Activated CD4-positive, alpha-beta T cell treated with anti-CD3 and anti-CD28 coated beads, Interleukin-2, amount 50 U/mL, for 16 hours (primary cell): ENCODE data around the gene KCNS3.

Experiments used
- DNase-seq: peaks from one replicate; pipeline ENCODE4 v3.0.0-alpha.2; 2020

KCNS3 gene

DNA sequence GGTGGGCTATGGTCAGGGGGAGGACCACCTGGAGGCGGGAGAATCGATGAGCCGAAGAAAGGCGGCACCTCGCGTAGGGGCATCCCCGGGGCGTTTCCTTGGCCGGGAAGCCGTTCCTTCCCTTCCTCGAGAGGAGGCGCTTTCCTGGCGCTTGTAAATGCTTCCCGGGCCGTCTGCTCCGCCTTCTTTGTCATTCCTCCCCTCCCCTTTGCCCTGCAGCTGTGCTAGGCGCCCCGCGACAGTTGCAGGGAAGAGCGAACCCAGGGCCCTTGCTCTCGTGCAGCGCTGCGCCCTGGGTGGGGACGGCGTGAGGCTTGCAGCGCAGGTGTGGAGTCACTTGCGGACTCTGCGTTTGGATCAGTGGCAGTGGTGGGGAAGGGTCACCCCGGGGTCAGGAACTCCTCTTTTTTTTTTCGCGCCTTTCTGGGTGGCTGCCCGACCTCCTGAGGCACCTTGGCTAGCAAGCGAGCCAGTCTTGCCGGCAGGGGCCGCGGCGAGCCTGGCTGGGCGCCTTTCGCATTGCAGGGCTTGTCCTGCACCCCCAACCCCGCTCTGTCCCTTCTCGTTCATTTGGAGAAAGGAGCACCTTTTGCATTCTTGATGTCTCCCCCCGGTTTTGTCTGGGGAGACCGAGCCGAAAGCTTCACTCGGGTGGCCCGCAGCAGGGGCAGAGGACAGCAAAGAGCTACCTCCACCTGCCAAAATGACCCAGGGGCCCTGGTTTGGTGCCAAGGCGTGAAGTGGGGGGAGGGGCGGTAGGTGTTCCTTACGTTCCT, 858 bp downstream of the KCNS3 start:
- DNase-seq = no peak

DNA sequence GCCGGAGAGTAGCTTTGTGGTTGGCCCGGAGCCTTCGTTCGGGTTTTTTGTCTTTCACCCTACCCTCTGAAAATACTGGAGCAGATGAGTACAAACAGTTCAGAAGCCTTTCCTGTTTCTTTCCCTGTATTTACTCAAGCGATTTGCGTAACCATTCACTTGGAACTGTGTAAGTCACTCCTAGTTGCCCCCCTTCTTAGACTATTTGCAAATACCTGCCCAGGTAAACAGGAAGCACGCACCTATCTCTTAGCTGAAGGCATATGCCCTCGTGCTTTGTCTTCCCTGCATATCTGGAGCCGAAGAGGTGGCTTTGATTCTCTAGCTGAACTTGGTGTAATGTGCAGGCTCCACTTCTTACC, 1.4 kb downstream of the KCNS3 start:
- DNase-seq = no peak

DNA sequence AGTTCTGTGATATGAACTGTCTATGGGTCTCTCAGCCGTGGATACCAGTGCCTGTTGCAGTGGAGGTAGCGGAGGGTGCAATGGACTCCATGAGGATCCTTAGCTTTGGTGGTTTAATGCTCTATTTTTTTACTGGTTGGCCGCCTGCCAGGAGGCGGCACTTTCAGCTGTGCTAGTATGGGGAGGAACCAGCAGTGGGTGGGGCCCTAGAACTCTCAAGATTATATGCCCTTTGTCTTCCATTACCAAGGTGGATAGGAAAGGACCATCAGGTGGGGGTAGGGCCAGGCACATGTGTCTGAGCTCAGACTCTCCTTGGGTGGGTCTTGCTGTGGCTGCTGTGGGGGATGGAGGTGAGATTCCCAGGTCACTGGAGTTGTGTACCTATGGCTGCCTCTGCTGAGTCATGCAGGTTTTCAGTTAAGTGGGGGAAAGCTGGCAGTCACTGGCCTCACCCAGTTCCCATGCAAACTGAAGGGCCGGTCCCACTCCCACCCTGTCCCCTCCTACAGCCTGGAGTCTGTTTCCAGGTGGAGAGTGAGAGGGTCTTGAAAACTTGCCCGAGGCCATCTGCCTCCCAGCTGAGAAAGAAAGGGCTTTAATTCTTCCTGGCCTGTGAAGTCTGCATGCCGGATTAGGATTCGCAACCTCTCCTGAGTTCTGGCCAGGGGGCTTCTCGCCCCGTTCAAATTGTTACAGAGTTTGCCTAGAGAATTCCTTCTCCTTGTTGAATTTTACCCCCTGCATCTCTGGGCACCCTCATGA, 14.5 kb downstream of the KCNS3 start:
- DNase-seq = no peak

DNA sequence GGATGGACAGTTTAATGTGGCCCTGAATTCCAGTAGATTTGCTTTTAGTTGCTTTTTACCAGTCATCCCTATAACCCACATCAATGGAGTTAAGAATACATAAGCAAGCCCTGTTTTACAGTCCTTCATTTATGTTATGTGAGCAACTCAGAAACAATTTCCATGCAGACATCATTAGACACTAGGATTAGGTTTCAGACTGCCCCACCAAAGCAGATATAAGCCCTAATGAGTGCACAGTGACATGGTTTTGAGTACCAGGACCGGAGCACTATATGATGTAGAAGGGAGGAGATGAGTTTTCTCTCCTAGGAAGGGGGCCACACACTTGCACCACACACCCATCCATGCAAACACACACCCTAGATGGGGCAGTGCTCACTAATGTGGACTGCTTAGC, 15.5 kb downstream of the KCNS3 start:
- no peak for DNase-seq

DNA sequence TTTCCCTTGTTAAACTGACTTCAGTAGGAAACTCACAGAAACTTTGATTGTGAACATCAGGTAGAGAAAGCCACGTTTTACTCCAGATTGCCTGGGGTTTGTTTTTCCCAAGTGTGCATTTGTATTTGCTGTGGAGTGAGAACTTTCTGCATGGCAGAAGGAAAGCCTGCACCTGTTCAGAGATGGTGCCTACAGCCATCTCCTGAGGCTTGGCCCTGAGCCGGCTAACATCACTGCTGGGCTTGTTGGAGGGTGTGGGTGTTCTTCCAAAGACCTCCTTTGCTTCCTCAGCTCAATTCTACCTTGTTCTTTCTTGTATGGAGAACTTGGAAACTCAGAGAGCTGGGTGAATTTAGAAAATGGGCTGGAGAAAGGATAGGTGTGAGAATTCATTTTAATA, 16.1 kb downstream of the KCNS3 start:
- no peak for DNase-seq

DNA sequence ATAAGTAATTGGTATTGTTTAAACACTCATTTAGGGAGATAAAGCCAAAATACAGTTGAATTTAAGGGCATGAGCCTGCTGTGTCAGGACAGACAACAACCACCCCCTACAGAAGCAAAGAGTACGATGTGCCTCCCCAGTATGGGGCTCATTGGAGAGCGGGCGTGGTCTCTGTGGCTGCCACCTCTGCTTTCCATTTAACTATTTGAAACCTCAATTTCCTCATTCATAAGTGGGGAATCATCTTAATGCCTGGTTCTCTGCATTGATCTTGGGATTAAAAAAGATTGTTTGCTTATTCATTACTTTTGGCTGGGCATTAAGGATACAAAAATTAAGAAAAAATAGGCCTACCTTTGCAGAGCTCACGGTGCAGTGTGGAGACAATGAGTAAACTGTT, 21.4 kb downstream of the KCNS3 start:
- no peak for DNase-seq

DNA sequence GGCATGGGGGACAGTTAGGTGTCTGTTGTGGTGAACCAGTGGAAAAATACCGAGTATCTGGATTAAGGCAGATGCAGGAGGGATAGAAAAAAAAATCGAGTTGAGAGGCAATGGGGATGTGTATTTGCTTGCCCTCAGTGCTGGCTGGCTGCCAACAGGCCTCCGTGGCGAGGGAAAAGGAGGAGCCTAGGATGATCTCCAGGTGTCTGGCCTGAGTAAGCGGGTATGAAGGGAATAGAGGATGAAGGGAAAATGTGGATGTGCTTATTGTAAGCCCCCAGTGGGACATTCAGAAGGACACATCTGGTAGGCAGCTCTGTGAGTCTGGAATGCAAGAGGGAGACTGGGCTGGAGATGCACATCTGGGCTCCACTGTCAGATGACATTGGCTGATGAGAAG, 22.8 kb downstream of the KCNS3 start:
- no peak for DNase-seq

DNA sequence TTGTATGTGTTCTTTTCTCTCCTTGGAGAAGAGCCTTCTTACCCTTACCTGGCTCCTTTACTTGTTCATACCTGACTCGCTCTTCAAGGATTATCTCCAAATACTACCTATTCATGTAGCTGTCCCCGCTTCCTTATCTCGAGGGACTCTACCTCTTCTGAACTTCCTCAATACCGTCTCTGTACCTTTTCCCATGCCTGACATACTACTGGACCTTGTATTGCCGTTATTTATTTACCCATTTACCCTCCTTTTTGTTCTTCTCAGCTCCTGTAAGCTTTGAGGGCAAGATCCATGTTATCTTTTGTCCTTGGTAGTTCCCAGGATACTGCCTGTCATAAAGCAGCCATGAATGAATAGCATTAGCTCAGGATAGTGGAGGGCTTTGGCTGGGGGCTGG, 32.5 kb downstream of the KCNS3 start:
- DNase-seq = no peak

DNA sequence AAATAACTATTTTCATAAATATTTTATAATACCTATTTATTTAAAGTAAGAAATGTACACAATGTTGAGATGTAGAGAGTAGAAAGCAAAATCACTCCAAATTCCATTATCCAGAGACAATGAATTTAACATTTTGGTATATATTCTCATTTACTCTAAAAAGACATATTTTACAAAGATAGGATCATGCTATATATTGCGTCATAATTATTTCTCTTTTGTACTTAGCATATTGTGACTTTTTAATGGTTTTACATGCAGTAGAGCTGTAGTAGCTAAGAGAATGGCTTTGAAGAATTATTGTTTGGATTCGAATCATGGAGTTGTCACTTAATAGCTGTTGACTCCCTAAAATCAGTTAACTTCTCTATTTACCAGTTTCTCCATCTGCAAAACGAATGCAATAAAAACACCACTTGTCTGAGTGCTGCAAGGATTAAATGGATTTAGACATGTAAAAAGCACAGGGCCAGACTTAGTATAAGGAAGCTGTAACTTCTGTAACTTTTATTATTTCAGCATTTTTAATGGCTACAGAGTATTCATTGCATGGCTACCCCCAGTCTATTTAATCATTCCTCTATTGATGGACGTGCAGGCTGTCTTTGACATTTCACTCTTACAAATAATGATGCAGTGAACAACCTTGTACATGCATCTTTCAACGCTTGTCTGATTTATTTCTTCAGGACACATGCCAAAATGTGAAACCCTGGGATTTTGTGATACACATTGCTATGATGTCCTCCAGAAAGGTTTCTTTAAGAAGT, 33.2 kb downstream of the KCNS3 start:
- DNase-seq = no peak

DNA sequence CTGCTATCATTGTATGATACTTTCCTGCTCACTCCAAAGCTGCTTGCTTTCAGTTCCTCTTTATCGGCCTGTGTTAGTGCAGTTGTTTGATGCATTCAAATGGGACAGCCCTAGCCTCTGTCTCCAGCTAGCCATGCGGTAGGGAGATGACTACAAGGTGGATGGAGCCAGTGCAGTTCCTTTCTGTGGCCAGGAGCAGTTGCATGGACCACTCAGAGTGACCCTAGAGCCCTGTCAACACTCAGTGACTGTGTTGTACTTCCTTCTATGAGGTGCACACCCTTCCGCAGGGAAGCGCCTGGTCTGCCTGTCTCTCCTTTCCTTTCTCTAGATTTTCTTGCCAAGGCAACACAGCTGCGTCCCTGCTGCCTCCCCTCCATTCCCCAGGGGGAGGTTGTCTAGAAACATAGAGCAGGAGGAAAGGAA, 33.8 kb downstream of the KCNS3 start:
- no peak for DNase-seq

DNA sequence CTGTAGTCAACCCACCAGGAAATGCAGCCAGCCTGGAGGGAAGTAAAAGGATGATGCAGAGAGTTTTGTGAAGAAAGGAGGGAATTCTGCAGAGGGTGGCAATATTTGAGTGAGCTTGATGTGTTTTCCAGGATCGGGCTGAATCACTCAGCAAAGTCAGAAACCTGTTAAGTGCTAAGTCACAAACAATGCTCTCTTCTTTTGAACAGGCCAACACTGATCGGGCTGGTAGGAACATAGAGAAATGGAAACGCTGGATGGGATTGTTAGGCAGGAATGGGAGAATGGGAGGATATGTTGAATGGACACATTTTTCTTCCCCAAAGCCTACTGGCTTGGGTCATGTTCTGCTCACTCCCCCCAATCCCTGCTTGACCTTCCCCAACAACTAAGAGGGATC, 36.6 kb downstream of the KCNS3 start:
- DNase-seq = no peak

DNA sequence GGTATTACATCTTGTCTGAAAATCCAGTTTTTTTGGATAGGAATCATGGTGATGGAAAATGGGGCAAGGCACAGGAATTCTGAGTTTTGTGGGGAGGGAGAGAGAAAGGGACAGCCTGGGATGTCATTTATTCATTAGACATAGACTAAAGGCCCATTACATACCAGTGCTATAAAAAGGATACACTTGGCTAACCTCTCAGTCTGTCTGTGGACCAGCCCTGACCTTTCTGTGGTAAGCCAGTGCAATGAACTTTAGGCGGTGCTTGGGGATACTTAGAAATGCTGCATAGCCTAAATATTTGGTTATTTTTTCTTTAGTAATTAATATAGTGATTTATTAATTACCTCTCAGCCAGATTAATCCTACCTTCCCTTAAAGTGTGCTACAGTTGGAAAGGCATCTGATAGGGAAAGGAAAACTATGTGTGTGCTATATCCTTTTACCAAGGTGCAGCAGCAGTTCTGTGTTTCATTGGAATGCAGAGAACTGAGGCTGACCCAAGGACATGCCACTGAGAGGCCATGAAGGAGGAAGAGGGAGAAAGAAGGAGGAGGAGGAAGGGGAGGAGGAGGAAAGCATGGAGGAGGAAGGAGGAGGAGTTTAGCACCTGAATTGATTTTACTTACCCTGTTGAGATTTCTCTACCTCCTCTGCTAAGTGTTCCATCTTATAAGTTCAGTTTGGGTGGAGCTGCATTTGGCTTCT, 37.5 kb downstream of the KCNS3 start:
- no peak for DNase-seq

DNA sequence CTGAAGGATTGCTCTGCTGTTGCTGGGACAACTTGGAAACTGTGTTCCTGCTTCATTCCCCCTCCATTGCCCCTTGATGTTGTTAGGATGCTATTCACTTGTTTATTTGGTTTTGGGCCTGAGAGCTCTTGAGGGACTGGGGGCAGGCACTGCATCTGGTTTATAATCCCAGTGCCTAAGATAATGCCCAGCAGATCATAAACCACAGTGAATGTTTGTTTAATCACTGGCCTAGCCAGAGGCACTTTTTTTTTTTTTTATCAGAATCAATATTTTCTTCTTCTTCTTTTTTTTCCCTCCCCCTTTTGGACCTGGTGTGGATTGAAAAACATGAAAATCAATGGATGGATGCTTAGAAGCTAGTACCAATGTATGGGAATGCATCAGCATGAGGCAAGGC, 38.1 kb downstream of the KCNS3 start:
- no peak for DNase-seq

DNA sequence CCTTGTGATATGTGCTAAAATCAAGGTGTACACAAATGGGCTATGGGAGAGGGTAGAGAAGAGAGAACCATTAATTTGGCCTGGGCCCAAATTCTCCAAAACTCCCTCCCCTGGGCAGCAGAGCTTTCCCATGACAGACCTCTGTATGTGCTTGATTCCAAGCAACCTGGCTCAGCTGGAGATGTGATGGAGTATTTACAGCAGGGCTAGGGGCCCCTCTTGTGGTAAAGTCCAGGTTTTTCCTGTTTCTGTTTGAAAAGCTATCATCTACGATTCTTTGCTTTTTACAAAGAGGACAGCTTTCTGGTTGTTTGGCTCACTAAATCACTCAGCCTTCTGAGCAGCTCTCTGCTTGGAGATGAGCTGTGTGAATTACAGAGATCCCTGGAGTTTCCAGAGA, 40.3 kb downstream of the KCNS3 start:
- no peak for DNase-seq

DNA sequence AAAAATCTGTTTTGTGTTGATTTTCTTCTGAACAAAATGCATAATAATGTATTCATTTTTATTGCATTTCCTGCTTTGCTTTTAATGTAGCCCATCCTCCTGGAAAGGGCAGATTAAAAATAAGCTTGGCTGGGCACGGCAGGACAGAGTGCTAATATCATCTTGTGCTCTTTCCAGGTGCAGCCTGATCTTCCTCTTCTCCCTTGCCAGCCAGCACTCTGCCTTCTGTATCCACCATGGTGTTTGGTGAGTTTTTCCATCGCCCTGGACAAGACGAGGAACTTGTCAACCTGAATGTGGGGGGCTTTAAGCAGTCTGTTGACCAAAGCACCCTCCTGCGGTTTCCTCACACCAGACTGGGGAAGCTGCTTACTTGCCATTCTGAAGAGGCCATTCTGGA, 52.3 kb downstream of the KCNS3 start:
- no peak for DNase-seq

DNA sequence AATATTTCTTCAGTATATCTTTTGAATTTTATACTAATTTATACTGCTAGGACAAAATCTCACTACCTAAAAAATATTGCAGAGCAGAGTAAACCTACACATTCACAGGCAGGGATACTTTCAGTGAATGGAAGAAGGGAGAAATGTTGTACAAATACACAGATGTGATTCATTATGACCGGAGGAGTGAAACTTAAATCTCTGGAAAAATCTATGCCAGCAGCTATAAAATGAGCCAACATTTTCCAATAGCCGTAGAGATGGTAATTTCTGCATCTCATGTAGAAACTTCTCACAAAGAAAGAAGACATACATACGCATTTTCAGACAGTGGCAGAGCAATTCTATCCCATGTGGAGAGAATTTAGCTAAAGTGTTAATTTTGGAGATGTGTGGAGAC, 54.8 kb downstream of the KCNS3 start:
- DNase-seq = no peak

DNA sequence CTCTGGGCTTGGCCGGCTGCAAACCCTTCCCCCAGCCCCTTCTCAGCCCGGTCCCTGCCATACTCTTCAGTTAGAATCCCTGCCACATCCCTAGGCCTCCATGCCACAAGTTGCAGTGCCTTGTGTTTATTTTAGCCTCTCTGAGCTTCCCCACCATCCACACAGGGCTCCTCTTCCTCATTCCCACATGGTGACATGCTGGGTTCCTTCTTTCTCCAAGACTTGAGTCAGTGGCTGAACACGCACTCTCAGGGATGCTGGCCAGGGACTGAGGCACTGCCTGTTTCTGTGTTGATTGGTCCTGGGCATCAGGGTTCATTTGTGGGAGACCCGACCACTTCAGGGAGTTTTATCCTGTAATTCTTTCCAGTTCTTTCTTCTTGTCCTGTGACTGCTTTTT, 56.3 kb downstream of the KCNS3 start:
- DNase-seq = no peak

DNA sequence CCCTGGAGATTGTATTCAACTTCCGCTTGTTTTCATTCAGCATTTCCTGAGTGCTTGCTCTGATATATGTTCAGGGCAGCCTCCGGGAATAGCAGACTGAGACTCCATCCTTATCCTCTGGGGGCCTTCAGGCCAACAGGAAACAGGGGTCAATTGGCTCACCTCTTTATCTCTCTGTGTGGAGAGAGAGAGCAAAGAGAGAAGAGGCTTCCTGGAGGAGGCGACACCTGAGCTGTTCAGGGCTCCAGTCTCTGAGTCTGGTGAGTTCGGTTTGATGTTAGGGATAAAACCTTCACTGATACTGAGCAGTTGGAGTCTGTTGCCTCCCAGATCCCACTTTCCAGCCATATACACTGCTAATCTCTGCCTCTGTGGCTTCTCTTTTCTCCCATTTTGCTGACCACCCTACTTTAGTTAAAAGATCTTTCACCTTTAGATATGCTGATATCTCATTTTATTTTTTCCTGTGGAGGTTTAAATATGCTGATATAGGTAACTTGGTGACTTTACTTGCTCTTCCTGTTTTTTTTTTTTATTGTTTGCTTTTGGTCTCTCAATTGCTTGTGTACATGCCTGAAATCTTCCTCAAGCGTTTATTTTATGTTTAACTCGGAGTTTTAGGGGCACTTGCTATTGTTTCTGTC, 56.9 kb downstream of the KCNS3 start:
- no peak for DNase-seq

DNA sequence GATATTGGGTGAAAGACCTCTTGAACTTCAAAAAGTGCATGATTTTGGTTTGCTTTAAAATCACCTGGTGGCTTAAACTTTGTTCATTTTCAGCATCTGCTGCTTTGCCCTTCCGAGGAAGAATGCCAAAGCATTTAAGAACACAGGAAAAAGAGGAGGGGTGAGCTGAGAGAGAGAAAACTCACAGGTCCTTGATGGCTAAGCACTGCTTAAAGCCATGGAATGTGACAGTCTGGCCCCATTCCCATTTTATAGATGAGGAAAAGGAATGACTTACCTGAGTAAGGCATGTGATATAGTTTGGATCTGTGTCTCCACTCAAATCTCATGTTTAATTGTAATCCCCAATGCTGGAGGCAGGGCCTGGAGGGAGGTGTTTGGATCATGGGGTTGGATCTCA, 58.1 kb downstream of the KCNS3 start:
- DNase-seq = no peak

DNA sequence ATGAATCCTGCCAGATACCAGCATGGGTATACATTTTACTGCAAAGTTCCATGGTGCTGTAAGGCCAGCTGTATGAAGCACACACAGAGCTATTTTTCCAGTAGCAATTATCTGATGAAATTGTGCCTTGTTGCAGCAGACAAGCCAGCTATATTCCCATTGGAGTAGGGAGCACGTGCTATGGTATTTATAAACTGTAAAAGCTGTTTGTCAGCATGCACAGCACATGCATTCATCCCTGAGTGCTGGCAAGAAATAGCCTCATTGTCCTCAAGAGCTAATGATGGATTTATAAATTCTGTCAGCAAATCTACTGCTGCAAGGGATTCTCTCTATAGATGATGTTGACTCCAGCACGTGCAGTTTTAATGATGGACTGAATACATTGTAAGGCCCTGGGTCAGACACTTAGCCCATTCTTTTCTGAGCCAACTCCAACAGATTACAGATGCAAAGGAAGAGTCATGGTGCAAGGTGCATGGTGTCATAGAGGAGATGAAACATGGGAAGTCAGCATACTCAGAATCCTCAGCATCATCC, 61.7 kb downstream of the KCNS3 start:
- no peak for DNase-seq

DNA sequence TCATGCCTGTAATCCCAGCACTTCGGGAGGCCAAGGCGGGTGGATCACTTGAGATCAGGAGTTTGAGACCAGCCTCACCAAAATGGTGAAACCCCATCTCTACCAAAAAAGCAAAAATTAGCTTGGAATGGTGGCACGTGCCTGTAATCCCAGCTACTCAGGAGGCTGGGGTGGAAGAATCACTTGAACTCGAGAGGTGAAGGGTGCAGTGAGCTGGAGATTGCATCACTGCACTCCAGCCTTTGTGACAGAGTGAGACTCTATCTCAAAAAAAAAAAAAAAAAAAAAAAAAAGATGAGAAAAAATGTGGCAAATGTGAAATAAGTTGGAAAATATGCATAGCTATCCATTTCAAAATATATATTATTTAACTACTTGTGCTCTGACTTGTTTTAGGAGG, 65.0 kb downstream of the KCNS3 start:
- DNase-seq = no peak

DNA sequence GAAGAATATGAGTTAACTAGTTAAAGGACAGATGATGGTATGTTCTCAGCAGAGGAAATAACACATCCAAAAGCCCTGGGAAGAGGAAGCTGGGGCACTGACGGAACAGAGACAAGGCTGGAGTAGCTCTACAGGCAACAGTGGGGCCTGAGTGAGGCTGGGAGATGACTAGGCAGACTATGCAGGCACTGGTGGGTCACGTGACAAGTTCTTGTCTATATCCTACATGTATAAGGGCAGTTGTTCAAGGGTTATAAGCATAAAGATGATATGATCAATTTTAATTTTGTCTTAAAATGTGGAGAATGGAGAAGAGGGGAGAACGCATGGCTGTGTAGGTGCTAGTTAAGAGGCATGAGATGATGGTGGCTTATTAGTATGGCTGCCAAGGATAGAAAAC, 68.6 kb downstream of the KCNS3 start:
- DNase-seq = no peak

DNA sequence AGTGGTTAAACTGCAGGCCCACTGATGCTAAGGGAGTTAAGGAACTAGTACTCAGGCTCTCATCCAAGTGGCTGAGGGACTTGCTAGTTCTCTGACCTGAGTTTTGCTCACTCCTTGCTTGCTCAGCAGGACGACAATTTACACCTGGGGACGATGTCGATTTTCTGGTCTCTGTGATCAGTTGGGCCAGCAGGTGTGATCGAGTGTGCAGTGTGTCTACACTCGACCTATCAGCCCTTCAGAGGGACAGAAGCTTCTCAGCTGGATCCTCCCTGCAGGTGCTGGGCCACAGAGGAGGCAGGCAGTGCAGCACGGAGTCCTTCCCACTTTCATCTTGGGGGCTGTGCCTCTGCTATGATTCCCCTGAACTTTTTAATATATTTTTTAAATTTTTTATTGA, 71.5 kb downstream of the KCNS3 start:
- no peak for DNase-seq
